Stimulated activated CD8-positive, alpha-beta memory T cell treated with anti-CD3 and anti-CD28 coated beads, Interleukin-15, amount 100 ng/mL, for 48 hours (primary cell): Measurements from ENCODE around the gene BIVM.

Experiments used
- DNase-seq, 2 donors: peaks; one replicate each; pipeline ENCODE4 v3.0.0-alpha.2; 2020; ENCODE audit warnings: low read depth in 2 of 2

Gene BIVM

DNA sequence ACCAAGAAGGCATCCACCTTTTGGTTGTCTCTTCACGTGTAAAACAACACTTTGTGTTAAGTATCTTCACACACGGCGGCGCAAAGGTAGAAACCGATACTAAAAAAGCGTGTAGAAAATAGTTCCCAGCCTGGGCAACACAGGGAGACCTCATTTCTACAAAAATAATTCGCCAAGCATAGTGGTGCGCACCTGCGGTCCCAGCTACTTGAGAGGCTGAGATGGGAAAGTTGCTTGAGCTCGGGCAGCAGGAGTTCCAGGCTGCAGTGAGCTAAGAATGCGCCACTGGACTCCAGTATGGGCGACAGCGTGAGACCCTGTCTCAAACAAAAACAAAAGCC lies 46.3 kb downstream of the BIVM start:
- no peak for DNase-seq

DNA sequence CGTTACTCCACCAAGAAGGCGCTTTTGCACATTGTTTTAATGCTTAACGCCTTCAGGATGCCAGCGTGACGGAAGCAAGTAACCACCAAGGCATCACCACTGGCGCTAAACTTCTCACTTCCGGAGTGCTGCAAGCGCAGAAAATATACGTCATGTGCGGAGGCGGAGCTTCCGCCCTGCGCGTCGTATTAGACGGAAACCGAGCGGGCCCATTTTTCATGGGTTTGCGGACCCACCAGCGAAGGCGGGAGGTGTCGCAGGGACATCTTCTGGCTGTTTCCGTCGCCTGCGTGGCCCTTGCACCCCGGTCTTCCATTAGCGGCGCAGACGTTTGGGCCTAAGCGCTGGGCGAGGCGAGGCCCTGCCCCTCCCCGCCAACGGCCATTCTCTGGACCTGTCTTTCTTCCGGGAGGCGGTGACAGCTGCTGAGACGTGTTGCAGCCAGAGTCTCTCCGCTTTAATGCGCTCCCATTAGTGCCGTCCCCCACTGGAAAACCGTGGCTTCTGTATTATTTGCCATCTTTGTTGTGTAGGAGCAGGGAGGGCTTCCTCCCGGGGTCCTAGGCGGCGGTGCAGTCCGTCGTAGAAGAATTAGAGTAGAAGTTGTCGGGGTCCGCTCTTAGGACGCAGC lies 46.8 kb downstream of the BIVM start, which contains the start of gene ERCC5:
ERCC5 (plus strand) TSS at position 403 of the 631 bp plus-strand sequence. CDS start 235 bp downstream, outside the sequence.
- DNase-seq: peak; percentile 90 to 92

DNA sequence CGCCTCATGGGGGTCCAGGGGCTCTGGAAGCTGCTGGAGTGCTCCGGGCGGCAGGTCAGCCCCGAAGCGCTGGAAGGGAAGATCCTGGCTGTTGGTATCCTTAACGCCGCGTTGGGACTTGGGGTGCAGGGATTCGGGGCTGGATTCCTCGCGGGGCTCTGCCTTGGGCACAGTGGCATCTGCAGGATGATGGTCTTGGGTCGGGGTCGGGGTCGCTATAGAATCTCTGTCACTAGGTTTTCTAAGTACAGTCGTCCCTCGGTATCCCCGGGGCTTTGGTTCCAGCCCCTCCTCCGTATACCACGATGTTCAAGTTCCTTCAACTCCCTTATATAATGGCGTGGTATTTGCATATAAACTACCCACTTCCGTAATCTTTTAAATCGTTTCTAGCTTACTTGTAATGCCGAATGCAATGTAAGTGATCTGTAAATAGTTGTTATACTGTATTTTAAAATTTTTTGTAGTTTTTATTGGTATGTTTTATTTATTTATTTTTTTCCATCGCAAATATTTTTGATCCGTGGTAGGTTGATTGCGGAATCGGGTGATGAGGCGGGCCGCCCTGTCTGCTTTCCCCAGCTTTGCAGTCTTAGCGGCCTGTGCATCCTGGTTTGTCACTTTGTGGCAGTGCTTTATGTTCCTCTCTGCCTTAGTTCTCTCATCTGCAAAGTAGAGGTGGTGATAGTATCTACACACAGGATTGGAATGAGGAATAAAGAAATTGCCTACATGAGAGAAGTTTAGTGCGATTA lies 47.5 kb downstream of the BIVM start:
- peak in 1 of 2 donors; percentile 27 for DNase-seq

DNA sequence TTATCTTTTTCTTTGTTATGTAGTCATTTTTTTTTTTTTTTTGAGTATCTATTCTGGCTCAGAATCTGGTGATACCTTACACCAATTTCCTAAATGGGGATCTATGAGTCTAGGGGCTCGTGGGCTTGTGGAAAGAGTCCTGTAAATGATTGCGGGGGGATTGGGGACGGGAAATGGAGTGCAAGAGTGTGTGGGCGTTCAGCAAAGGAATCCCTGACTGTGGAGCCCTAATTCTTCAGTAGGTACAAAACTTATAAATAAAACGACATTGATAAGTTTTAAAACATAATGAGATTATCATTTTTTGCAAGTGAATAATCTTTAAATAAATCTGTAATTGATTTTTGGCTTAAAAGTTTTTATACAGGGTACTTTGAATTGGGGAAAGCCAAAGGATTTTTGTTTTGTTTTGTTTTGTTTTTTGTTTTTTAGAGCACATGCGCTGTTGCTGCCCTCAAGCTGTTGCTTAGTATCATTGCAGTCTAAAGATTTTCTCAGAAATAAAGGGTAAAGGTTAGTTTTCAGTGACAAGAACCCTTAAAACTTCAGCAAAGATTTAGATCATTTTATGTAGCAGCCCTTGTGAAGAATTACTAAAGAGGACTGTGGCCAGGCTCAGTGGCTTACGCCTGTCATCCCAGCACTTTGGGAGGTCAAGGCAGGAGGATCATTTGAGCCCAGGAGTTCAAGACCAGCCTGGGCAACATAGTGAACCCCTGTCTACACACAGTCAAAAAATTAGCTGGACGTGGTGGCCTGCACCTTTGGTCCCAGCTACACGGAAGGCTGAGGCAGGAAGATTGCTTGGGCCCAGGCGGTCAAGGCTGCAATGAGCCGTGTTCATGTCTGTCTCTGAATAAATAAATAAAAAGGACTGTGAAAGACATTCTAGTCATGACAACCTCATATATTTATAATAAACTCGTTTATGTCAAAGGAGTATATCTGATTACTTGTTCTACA lies 48.6 kb downstream of the BIVM start:
- DNase-seq: no peak

DNA sequence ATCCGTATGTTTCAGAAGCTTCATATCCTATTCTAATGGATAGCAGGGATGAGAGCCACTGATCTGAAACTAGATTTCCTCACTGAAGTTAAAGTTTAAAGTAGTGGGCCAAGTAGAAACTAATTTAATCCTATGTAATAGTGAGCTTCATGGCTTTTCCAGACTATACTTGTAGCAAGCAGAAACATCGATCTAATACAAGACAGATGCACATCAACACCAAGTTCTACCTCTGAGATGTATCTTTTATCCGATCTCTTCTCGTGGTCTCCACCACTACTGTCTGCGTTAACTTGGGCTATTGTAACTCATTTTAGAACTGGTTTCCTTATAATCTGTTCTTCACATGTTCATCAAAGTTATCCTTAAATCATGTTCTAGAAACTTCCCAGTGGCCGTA lies 50.0 kb downstream of the BIVM start:
- DNase-seq: no peak

DNA sequence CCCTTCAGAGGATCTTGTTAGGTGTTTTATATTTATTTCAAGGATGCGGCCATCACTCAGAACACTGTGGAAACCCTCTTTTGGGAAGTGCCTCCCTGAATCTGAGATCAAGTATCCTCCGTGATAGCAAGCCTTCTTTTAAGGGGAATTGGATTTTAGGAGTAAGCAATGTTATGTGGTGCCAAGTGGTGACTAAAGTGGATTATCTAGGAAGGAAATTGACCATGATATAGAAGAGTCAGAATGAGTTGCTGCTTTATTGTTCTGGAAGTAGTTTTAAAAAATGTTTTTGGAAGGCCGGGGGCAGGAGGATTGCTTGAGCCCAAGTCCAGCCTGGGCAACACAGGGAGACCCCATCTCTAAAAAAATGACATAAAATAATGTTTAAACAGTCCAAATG lies 53.6 kb downstream of the BIVM start:
- no peak for DNase-seq

DNA sequence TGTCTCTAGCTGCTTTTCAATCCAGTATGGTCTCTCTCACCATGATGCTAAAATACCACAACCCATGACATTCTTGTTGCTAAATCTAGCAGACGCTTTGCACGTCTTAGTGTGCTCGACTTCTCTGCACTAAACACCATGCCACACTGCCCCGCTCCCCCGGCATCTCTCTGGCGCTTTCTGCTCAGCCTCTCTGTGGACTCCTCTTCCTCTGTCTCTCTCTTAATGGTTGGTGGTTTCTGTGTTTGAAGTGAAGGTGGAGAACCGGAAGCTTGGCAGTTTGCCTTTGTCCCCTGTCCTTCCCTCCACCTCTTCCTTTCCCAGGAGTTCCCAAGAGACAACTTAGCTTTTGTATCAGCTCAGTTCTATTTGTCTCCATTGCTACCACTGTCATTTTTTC lies 55.8 kb downstream of the BIVM start:
- no peak for DNase-seq

DNA sequence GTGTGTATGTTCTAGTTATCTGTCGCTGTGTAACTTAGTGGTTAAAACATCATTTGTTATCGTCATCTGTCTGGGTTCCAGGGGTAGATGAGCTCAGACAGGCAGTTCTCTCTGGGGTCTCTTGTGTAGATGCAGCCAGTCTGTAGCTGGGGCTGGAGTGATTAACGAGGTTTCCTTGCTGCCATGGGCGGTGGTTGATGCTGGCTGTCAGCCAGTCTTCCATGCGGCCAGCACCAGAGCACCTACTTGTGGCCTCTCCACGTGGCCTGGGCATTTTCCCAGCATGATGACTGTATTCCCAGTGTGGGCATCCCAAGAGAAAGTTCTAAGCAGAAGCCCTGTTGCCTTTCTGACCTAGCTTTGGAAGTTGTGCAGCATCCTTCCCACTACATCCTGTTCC lies 57.6 kb downstream of the BIVM start:
- DNase-seq: no peak

DNA sequence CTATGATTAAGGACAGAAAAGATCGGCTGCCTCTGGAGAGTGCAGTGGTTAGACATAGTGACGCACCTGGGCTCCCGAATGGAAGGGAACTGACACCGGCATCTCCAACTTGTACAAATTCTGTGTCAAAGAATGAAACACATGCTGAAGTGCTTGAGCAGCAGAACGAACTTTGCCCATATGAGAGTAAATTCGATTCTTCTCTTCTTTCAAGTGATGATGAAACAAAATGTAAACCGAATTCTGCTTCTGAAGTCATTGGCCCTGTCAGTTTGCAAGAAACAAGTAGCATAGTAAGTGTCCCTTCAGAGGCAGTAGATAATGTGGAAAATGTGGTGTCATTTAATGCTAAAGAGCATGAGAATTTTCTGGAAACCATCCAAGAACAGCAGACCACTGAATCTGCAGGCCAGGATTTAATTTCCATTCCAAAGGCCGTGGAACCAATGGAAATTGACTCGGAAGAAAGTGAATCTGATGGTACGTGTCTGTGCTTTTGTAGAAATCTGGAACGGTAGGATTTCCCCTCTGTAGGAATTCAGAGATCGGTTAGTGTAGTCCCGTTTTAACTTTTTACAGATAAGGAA lies 63.8 kb downstream of the BIVM start:
- no peak for DNase-seq

DNA sequence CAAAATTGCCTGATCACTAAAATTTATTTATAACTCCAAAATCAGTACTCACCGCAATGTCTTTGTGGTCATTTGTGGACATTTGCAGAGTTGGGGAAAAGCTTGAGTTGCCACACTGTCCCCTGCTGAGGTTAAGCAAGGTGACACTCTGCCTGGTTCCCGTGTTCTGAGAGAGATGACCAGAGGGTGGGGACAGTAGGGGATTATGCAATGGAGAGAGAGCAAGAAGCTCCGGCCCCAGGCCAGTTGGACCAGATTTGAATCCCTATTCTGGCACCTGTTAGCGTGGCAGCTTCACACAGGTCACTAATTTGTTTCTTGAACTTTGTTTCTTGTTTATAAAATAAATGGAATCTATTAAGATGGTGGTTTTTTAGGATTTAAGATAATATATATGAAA lies 64.7 kb downstream of the BIVM start:
- no peak for DNase-seq

DNA sequence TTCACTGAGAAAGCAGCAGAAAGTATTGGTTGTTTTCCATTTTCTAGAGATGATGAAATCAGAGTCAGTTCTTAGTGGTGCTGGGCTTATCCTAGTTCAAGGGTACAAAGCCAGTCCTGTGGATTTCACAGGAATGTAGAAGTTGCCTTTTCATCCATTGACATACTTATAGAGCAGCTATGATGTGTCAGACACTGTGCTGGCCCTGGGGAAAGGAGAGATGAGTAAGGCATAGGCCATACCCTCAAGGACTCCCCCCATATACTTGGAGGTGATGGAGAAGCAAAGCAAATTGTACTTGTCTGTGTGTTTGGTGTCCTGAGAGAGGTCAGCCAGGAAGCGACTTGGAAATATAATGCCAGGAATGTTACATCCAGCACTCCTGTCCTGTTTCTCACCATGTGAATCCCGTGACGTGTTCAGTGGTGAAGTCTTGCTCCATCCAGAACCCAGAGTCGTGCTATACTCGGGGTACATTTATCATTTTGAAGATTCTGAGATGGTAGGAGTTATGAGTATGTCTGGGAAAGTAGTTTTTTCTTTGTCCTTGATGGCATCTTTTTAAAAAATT lies 69.5 kb downstream of the BIVM start:
- no peak for DNase-seq

DNA sequence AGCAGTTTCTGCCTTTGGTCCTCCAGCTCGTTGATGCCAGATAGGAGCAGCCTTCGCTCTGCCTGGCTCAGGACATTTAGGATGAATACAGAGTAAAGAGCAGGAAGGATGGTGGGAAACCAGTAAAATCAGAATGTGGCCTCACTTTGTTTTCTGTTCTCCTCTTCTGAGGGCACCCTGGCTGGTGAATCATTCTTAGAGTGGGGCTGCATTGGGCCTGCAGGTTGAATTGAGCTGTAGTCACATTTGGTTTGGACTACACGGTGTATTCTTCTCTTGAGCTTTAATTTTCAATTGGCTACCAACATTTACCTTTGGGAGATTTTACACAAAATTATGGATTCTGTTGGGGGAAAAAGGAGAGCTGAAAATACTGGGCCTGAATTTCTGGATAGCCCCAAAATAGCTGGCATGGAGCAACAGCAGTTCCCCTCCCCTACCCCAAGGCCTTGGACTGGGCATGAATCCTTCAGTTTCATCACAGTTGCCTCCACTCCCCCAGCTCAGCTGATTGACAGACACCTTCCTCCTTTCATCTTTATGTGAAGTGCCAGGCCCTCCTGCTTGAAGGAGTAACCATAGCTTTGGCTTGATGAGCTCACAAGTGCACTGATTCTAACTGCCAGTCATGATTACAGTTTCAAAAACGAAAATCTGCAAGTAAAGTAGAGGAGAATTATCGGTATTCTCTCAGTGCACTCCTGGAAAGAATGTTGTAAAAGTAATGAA lies 71.2 kb downstream of the BIVM start:
- no peak for DNase-seq

DNA sequence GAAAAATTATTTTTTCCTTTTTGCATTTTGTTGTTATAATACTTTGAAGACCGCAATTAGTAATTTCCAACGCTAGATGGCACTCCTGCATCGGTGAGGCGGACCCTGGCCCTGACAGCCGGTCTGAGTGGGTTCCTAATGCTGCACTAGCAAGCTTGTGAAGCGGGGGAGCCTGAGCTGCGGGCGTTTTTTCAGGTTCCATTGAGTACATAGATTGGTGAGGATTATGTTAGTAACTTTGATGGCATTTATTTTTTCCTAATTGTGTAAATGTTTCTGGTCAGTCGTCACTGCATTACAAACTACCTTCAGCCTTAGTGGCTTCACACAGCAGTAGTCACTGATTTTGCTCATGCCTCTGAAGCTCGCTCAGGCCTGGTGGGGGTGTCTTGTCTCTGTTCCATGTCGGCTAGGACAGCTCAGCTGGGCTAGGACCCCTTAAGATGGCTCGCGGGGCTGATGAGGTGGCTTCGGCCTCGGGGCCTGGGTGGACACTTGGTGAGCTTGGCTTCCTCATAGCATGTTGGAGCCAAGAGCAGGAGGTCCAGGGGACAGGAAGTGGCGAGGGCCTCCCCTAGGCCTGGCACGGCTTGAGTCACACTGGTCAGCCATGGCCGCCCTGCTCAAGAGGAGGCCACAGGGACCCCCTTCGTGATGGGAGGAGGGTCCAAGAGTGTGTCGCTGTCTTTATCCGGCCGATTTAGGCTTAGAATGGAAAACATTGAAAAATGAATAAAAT lies 71.9 kb downstream of the BIVM start:
- DNase-seq: no peak

DNA sequence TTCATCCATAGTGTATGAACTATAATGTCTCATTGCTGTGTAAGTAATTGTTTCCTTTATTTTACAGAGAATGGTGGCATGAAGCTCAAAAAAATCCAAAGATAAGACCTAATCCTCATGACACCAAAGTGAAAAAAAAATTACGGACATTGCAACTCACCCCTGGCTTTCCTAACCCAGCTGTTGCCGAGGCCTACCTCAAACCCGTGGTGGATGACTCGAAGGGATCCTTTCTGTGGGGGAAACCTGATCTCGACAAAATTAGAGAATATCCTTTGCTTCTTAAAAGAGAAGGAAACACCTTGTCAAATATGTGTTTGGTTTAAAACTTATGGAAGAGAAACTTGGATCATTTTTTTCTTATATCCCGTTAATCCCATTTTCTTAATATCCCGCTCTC lies 73.2 kb downstream of the BIVM start:
- DNase-seq: no peak

DNA sequence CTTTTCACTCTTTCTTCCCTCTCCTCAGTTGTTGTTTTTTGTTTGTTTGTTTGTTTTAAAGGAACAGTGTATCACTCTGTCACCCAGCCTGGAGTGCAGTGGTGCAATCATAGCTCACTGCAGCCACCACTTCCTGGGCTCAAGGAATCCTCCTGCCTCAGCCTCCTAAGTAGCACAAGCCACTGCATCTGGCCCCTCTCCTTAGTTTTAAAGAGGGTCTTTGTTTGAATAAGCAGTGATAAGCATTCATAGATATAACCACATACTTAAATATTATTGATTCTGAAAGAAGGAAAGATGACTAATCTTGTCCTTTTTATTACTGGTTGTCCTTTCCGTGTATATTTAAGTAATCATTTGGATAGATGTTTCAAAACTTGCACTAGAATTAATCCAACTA lies 73.6 kb downstream of the BIVM start:
- DNase-seq: no peak

DNA sequence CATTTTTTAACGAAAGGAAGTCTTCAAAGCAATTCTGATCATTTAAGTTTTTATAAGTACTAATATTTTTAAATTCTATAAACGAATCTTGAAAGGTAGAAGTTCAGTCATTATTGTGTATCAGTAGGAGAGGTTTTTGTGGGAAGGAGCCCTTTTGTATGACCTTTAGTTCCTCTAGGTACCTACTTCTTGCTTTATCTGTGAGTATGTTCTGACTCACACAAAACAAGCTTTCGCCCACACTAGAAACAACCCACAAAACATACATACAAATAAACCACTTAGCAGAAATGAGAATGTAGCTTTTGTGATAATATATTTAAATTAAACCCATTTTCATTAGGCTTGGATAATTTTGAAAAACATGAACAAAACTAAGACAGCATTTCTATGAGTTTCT lies 74.7 kb downstream of the BIVM start:
- no peak for DNase-seq

DNA sequence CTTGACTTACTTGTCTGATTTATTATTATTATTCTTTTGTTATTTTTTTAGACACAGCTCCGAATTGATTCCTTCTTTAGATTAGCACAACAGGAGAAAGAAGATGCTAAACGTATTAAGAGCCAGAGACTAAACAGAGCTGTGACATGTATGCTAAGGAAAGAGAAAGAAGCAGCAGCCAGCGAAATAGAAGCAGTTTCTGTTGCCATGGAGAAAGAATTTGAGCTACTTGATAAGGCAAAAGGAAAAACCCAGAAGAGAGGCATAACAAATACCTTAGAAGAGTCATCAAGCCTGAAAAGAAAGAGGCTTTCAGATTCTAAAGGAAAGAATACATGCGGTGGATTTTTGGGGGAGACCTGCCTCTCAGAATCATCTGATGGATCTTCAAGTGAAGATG lies 76.3 kb downstream of the BIVM start:
- DNase-seq: no peak

DNA sequence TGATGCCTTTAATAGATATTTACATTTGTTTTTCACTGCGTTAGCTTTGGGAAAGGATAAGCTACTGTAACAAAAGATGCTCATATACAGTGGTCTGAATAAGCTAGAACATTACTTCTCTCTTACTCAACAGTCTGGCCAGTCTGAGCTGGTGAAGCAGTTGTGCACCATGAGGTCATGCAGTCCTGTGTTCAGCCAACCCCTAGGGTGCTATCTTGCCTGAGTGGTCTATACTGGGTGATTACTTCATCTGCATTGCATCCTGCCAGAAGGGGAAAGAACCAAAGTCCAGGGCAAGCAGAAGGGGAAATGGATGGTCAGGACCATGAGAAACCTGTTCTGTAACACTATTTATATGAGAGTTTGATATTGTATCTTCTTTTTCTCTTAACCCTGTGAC lies 78.4 kb downstream of the BIVM start:
- DNase-seq: no peak

DNA sequence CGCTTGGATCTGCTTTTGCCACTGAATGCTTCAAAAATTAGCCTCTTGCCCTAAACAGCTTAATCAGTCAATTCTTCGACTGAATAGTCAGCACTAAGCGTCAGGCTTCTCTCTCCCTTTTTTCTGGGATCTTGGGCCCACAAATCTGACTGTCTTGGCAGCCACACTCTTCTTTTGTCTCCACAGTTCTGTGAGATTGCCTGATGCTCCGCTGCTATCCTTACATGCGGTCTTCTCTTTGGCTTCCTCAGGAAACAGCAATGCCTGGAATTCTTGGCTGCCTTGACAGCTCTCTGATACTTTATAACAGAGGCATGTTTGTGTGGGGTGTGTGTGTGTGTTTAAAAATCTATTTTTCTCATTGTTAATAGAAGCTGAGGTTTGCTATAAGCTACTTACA lies 79.6 kb downstream of the BIVM start:
- DNase-seq: no peak

DNA sequence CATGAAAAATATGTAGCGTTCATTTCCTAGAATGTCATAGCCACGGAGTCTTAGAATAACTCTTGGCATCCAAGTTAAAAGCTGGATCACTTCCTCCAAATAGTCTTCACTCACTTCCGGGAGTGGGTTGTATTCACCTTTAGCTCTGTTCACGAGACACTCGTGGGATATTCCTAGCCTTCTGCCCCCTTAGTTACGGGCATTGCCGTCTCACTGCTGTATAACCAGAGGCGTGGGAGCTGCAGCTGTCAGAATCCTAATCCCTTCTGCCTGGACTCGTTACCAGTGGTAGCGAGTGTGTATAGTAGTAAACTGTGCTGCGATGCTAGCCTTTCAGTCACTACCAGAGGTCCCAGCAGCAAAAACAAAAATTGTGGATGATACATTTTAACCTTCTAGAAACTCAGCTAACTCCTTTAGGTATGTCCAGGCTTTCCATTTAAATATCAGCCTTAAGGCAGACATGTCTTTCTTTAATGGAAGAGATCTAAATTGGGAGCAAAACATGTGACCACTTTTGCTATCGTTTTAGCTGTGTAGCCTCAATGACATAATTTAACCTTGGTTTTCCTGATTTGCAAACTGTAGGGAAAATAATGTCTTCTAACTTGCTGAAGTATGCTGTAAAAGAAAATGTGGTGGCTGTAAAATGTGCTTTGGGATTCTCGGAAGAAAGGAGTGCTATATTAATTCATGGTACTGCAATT lies 81.0 kb downstream of the BIVM start:
- no peak for DNase-seq
